HG03025 (cell line): ENCODE measurements around the gene ANAPC2.
A peak's percentile ranks its signal among the peaks of the same experiment; 100 is the strongest.

Experiments used
- ATAC-seq: cut with Tn5 transposase; IDR thresholded peaks from one replicate; pipeline ENCODE4 v1.9.1; 2021; ENCODE audit warnings: mild to moderate bottlenecking, moderate library complexity; ENCODE audit not compliant: unreplicated experiment, low FRiP score

The ANAPC2 gene

DNA sequence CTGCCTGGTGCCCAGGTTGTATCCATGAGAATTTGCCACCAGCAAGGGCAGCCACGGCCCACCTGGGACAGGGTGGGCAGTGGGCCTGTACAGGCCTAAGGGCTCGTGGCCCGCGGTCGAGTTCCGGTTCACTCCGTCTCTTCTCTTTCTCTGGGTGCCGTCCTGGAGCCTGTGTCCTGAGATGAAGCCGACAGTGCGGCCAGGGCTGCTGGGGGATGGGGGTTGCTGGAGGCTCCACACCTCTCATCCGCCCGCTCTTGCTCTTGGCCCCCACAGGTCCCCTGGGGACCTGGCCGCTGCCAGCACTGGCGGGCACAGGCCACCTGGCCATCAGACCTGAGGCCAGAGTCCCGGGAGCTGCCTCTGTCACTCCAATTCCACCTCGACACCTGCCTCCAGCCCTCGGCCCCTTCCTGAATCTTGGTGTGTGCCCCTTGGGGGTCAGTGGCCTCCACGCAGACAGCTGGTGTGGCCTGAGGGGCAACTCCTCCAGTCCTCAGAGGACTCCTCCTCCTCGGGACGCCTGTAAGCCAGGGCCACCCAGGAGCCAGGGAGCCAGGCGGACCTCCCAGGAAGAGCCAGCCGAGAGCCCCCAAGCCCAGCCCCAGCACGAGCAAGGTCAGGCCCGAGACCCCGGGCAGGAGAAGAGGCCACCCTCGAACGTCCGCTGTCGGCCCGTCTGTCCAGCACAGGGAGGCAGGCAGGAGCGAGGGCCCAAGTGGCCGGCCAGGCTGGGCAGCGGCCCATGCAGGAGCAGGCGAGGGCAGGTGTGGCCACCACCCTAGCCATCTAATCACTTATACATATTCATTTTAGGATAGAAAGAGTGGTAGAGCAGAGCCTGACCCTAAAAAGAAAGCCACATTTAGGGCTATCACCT lies 23.8 kb downstream of the ANAPC2 start:
- no peak for ATAC-seq

DNA sequence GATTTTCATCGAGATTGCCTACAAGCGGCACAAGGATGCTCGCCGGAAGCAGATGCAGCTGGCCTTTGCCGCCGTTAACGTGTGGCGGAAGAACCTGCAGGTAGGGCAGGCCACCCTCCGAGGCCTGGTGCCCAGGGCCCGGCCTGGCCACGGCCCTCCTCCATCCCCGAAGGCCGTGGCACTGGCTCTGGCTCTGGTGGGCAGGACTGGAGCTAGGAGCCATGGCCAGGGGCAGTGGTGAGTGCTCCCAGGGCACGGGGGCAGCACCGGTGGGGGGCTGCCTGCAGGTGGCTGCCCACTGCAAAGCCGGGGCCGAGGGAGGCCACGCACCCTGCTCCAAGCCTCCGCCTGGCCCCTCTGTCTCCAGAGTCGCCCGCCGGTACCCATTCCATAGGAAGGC lies 24.6 kb downstream of the ANAPC2 start:
- no peak for ATAC-seq

DNA sequence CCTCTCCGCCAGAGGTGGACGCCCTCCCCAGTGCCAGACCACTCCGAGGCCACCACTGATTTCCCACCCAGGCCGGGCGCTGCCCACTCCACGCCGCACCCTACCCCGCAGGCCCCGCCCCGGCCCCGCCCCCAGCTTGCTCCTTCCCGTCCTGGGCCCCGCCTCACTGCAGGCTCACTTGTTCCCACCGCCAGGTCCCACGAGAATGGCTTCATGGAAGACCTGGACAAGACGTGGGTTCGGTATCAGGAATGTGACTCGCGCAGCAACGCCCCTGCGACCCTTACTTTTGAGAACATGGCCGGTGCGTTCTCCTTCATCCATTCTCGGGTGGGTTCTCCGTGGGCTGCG lies 25.0 kb downstream of the ANAPC2 start:
- ATAC-seq: no peak

DNA sequence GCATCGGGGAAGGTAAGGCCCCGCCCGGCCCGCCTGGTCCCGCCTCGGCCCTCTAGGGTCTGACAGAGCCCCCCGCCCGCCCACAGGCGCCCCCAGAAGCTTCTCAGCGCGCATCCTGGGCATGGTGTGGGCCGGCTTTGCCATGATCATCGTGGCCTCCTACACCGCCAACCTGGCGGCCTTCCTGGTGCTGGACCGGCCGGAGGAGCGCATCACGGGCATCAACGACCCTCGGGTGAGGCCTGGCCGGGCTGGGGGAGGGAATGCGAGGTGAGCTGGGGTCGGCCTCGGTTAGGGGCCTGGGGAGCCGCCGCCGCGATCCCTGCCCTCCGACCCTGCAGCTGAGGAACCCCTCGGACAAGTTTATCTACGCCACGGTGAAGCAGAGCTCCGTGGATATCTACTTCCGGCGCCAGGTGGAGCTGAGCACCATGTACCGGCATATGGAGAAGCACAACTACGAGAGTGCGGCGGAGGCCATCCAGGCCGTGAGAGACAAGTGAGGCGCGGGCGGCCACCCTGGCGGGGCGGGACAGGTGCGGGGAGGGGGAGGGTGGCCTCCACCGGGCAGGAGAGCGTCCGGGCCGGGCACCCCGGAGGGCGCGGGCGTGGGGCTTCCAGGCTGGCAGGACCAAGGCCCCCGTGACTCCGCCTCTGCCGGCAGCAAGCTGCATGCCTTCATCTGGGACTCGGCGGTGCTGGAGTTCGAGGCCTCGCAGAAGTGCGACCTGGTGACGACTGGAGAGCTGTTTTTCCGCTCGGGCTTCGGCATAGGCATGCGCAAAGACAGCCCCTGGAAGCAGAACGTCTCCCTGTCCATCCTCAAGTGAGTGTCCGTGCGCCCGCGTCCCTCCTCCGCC lies 25.6 kb downstream of the ANAPC2 start:
- ATAC-seq: no peak

DNA sequence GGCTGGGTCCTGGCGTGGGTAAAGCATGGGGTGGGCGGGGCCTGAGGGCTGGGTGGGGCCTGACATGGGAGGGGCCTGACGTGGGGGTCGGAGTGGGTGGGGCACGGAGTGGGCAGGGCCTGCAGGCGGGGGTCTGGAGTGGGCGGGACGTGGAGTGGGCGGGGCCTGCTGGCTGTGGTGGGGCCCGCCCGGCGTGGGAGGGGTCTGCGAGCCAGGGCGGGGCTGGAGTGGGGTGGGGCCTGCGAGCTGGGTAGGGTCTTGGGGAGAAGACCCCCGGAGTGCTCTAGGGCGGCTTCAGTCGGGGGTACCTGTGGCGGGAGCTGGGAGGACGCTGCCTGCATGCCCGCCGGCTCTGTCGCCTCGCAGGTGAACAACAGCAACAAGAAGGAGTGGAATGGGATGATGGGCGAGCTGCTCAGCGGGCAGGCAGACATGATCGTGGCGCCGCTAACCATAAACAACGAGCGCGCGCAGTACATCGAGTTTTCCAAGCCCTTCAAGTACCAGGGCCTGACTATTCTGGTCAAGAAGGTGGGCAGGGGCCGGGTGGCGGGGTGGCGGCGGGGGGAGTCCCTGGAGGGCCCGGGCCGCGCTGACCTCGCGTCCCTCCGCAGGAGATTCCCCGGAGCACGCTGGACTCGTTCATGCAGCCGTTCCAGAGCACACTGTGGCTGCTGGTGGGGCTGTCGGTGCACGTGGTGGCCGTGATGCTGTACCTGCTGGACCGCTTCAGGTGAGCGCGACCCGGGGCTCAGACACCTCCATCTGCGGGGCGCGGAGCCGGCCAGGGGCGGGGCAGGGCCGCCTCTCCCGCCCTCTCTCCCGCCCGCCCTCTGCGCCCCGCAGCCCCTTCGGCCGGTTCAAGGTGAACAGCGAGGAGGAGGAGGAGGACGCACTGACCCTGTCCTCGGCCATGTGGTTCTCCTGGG lies 26.5 kb downstream of the ANAPC2 start:
- no peak for ATAC-seq

DNA sequence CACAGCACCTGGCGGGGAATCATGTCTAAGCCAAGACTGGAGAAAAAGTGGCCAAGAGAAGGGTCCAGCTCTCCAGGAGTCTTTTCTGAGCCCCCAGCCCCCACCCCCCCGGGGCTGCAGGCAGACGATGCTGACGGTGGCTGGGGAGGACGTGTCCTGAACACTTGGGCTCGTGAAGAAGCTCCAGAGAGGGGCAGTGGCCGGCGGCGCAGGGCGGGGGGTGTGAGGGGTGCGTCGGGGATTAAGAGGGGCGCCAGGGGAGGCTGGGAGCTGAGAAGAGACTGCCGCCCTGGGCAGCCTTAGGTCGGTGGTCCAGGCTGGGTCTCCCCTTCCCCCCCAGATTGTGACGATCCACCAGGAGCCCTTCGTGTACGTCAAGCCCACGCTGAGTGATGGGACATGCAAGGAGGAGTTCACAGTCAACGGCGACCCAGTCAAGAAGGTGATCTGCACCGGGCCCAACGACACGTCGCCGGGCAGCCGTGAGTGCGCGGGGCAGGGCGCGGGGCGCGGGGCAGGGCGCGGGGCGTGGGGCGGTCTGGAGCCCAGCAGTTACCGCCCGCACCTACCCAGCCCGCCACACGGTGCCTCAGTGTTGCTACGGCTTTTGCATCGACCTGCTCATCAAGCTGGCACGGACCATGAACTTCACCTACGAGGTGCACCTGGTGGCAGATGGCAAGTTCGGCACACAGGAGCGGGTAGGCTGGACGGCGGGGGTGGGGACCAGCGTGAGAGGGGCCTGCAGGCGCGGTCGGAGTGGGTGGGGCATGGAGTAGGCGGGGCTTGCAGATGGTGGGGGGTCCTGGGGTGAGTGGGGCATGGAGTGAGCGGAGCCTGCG lies 27.4 kb downstream of the ANAPC2 start:
- ATAC-seq: no peak

DNA sequence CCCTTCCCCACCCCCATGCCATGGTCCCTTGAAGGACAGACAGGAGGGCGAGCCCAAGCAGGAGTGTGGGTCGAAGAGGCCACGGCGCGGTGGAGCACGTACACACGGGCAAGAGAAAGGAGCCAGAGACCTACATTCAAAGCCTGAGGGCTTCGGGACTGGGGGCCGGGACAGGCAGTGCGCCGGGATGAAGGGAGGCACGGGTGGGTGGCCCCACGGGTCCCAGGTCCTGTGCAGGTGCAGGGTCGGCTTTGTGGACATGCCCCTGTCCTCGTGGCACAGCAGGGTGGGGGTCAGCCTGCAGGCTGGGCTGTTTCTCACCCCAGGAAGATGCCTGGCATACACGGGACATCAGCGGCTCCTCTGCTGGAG lies 28.3 kb downstream of the ANAPC2 start:
- ATAC-seq: no peak

DNA sequence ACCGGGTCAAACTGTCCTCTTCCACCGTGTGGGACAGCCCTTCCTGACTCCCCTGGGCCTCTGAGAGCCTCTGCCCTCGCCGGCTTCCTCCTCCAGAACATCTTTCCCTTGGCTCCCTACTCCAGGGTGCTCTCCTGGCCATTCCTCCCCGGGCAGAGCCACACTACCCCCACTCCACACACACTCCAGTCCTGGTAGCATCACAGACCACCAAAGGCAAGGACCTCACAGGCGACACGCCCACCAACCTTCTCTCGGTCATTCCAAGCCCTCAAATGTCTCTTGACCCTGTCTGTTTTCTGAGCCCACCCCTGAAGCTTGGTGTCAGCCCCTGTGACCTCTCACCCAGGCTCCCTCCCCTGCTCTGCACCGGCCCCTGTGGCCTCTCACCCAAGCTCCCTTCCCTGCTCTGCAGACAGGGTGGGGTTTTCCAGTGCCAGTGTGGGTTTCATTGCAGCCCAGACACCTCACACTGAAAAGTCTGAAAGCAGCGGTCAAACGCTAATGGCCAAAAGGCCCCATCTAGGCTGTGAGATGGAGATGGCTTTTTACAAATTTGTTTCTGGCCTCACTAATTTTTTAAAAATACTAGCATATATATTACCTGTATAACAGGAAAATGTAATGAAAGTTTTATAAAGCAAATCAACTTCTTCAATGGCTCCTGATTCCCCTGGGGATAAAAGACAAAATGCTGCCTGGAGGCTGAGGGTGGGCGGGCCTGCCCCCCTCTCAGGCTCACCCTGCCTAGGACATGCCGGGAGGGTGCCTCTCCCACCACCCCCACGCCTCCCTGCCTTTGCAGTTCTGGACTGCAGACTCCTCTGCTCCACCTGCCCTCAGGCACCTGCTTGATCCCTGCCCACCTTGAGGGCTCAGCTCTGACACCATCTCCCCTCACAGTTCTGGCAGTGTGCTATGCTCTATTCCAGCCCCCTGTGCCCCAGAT lies 29.0 kb downstream of the ANAPC2 start:
- no peak for ATAC-seq

DNA sequence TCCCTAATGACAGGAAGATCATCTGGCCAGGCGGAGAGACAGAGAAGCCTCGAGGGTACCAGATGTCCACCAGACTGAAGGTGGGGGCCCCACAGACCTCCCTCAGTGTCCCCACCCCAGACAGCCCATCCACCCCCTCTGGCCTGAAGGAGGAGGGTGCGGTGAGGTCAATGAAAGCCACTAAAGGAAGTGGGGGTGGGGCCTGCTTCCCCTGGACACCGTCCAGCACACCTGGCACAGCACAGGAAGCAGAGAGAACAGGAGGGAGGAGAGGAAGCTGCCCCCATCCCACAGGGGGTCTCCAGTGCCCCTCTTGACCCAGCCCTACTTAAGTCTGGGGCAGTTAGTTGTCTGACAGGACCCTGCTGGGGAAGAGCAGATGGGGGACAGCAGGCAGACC lies 29.7 kb downstream of the ANAPC2 start:
- ATAC-seq: no peak

DNA sequence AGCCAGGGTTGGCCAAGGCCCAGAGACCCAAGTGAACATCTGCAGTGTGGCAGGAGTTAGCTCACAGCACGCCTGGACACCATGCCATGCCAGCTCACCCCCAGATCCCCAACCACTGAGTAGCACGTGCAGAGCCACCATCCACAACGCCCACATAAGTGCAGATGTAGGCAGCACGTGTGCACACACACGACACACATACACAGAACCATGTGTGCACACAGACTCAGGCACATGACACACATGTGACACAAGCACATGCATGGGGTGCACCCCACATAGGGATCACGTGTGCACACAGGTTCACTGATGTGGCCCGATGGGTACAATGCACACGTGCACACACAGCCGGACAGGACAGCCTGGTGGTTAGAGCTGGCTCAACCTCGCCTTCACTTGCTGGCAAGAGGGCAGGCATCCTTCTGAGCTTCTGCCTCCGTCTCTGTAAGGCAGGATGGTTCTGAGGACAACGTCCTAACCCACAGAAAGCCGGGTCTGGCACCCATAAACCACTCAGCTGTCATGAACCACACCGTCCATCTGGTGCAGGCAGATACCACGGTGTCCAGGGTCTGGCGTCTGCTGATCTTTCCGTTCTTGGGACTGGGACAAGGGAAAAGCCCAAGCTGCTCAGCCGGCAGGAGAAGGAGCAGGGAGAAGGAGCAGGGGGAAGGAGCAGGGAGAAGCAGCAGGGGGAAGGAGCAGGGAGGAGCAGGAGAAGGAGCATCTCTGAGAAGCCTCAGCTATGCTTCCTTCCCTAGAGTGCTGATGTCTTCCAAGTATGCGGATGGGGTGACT lies 30.5 kb downstream of the ANAPC2 start:
- ATAC-seq: no peak

DNA sequence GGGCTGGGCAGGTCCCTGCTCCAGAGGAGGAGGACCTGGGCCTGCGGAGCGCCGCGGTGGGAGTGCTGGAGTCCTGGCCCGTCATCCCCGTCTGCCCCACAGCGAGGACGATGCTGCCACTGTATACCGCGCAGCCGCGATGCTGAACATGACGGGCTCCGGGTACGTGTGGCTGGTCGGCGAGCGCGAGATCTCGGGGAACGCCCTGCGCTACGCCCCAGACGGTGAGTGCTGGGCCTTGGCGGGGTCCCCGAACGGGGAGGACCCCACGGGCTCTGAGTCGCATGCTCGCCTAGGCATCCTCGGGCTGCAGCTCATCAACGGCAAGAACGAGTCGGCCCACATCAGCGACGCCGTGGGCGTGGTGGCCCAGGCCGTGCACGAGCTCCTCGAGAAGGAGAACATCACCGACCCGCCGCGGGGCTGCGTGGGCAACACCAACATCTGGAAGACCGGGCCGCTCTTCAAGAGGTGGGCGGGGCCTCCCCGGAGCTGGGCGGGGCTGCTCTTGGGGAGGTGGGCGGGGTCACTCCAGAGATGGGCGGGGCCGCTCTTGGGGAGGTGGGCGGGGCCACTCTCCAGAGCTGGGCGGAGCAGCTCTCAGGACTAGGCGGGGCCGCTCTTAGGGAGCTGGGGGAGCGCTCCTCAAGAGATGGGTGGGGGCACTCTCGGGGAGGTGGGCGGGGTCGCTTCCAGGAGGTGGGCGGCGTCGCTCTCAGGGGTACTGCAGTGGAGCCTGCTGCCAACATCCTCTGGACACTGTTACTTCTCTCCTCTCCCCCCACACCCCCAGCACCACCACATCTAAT lies 31.6 kb downstream of the ANAPC2 start:
- ATAC-seq: no peak

DNA sequence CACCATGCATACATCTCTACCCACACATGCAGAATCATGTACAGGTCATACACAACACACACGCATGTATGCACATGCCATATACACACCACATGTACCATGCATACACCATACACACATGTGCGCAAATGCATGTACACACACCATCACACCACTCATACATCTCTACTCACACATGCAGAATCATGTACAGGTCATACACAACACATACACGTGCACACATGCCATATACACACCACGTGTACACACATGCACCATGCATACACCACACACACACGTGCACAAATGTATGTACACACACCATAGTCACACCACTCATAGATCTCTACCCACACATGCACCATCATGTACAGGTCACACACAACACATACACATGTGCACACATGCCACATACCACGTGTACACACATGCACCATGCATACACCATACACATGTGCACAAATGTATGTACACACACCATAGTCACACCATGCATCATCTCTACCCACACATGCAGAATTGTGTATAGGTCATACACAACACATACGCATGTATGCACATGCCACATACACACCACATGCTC lies 35.4 kb downstream of the ANAPC2 start:
- no peak for ATAC-seq

DNA sequence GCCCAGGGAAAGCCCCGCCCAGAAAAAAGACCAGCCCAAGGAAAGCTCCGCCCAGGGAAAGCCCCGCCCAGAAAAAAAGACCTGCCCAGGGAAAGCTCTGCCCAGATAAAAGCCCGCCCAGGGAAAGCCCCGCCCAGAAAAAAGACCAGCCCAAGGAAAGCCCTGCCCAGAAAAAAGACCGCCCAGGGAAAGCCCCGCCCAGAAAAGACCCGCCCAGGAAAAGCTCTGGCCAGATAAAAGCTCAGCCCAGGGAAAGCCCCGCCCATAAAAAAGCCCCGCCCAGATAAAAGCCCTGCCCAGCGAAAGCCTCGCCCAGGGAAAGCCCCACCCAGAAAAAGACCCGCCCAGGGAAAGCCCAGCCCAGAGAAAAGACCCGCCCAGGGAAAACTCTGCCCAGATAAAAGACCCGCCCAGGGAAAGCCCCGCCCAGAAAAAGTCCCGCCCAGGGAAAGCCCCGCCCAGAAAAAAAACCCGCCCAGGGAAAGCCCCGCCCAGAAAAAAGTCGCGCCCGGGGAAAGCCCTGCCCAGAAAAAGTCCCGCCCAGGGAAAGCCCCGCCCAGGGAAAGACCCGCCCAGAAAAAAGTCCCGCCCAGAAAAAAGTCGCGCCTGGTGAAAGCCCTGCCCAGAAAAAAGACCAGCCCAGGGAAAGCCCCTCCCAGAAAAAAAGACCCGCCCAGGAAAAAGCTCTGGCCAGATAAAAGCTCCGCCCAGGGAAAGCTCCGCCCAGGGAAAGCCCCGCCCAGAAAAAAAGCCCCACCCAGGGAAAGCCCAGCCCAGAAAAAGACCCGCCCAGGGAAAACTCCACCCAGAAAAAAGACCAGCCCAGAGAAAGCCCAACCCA lies 37.5 kb downstream of the ANAPC2 start:
- peak; percentile 45 for ATAC-seq

DNA sequence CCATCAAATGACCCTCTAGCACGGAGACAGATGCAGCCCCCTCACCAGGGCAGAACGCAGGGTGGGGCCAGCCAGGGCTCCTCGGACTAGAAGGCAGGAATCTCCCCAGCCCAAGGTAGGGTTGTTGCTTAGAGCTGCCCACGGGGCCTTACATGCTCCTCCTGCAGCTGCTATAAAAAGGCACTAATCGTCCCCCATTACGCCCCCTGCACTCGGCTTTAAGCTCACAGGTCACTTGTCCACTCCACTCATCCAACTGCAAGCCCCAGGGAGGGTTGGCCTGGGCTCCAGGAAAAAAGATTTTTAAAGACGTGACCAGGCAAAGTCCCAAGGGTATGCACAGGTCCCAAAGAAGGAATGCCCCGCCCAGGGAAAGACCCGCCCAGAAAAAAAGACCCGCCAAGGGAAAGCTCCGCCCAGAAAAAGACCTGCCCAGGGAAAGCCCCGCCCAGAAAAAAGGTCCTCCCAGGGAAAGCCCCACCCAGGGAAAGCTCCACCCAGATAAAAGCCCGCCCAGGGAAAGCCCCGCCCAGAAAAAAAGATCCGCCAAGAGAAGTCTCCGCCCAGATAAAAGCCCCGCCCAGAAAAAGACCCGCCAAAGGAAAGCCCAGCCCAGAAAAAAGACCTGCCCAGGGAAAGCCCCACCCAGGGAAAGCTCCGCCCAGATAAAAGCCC lies 38.3 kb downstream of the ANAPC2 start:
- ATAC-seq: peak; percentile 7

DNA sequence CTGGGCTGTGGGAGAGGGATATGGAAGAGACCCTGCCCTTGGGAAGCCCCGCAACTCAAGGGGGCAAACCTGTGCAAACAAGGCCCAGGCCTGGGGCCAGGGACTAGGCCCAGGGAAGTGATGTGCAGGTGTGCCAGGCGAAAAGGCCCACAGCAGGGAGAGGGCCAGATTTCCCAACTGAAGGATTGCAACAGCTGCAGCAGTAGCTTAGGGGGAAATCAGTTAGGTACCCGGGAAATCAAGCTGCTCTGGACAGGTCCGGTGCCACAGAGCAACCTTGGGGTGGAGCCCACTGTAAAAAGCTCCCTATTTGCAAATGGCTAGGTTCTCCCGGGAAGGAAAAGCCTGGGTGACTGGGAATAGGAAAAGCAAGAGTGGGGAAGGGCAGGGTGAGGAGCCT lies 39.0 kb downstream of the ANAPC2 start:
- ATAC-seq: no peak
